ENCODE measurements around the gene HES5. TPM values are rescaled to one million over a fixed set of nuclear protein-coding genes. Genes with fewer than 3 reads are reported as not detected.

The HES5 gene, protein sequence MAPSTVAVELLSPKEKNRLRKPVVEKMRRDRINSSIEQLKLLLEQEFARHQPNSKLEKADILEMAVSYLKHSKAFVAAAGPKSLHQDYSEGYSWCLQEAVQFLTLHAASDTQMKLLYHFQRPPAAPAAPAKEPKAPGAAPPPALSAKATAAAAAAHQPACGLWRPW
- total RNA-seq (2022; extraction: Qiagen RNA extraction; ENCODE audit: low read depth): not detected in 5 replicates

GRCh38 chr1:2529784-2530512, at the start of gene HES5:
Gene HES5 (minus strand): TSS chr1:2530263. CDS start chr1:2530164, 99 bp downstream.

GRCh38 chr1:2556277-2556677, 26.2 kb upstream of the HES5 start, which contains the start of gene TNFRSF14:
Gene TNFRSF14 (plus strand): TSS chr1:2556371. CDS start chr1:2556665, 294 bp downstream.

GRCh38 chr1:2525920-2526823, 3.9 kb downstream of the HES5 start, which contains the start of gene PANK4:
Gene PANK4 (minus strand): TSS chr1:2526596. CDS start chr1:2526587, 9 bp downstream.

Other genes starting within 250 kb of the HES5 start
- 4.6 to 8.3 TPM (median 6.2 TPM) in 5 replicates for gene MORN1, start 138.7 kb downstream of the HES5 start, total RNA-seq (2022; extraction: Qiagen RNA extraction; ENCODE audit: low read depth)
- gene RER1, start 138.4 kb downstream of the HES5 start, total RNA-seq (2022; extraction: Qiagen RNA extraction; ENCODE audit: low read depth): 95.6 to 133 TPM (median 119 TPM) in 5 replicates
- 16.8 to 24.4 TPM (median 24.0 TPM) in 5 replicates for gene PEX10, start 117.7 kb downstream of the HES5 start, total RNA-seq (2022; extraction: Qiagen RNA extraction; ENCODE audit: low read depth)
- gene PLCH2, start 54.0 kb downstream of the HES5 start, total RNA-seq (2022; extraction: Qiagen RNA extraction; ENCODE audit: low read depth): 0.14 to 0.48 TPM (median 0.28 TPM) in 5 replicates
- 7.0 to 11.3 TPM (median 10.3 TPM) in 5 replicates for gene PANK4, start 3.7 kb downstream of the HES5 start, total RNA-seq (2022; extraction: Qiagen RNA extraction; ENCODE audit: low read depth)
- 0.10 to 0.25 TPM (median 0.16 TPM) in 4 of 5 replicates, not detected in the other for gene TNFRSF14, start 26.1 kb upstream of the HES5 start, total RNA-seq (2022; extraction: Qiagen RNA extraction; ENCODE audit: low read depth)
- 17.2 to 23.4 TPM (median 19.9 TPM) in 5 replicates for gene PRXL2B, start 56.5 kb upstream of the HES5 start, total RNA-seq (2022; extraction: Qiagen RNA extraction; ENCODE audit: low read depth)
- not detected in 5 replicates for gene MMEL1, start 102.8 kb upstream of the HES5 start, total RNA-seq (2022; extraction: Qiagen RNA extraction; ENCODE audit: low read depth)

Data from A549 treated with RU486 at 1 μM for 4 hours (cell line).